ENCODE measurements around the gene RNF225. TPM values are rescaled to one million over a fixed set of nuclear protein-coding genes. Genes with fewer than 3 reads are reported as not detected.

The RNF225 gene
- total and polyA plus RNA-seq, 10 of the 15 experiments (the other 5 are each of a cell fraction or from before 2014, with no cell fraction given), result 0.27 to 0.28 TPM; not detected in 8

DNA sequence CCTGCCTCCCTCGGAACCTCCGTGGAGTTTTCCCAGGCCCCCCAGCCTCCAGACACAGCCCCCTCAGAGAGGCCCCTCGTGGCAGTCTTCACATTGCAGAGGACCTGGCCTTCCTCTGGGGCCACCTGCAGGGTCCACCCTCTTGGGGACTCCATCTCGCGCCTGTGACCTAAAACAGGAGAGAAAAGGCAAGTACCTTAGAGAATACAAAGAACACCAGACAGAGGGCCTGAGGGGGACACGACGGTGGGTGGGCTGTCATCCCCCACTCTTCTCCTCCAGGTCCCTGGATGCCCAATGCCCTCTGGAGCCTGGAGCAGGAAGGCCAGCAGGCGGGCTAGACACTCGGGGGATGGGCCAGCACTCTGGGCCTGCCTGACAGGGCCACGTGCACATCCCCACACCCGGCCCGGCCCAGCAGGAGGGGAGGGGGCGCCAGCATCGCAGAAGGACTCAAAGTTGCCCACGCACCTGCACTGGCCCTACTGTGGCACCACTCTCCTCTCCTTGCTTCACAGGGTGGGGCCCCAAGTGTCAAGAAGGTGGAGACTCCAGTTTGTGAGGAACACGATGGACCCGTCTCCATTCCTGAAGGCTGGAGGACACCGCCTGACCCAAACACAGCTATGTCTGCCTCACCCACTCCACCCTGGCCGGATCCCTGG, 37.8 kb upstream of the RNF225 start (continued):
- no peak for TF ChIP-seq GABPA (IDR thresholded peaks at IDR 0.05; ENCODE audit: low read depth)
- TF ChIP-seq ZSCAN29 (IDR thresholded peaks at IDR 0.05), result no peak
- TF ChIP-seq ZNF207 (IDR thresholded peaks at IDR 0.05; ENCODE audit: borderline replicate concordance), result no peak

DNA sequence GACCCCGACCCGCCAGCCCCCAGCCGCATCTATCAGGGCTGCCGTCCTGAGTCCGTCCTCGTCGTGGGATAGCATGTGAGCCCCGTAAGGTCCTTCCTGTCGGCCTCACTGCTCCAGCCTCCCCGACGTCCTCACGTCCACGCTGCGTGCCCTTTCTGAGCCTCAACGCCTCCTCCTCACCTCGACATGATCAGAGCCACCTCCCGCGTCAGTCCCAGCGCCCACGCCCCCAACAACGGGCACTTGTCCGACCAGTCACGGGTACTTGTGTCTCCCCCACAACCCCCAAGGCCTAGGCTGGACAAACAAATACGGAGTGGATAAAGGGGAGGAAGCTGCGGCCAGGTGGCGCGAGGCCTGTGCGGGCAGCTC, 33.6 kb upstream of the RNF225 start:
- H3K27me3 ChIP-seq (replicated peaks in 1 of 2; ENCODE audit: control insufficient read depth in 2 of 2, insufficient read depth in 2 of 2, low read length in 1 of 2), result no peaks in the 10 kb centered on the region
- TF ChIP-seq EGR1 (IDR thresholded peaks at IDR 0.05; ENCODE audit: borderline replicate concordance in 1 of 2, low read depth in 2 of 2, low read length in 2 of 2), result 0 out of 3 replicates have a peak, but pooled peaks of 1 of the 2 experiments have one; percentile 41
- peak; percentile 9 to 74; a peak in 2 of 4 replicates for TF ChIP-seq SRF (IDR thresholded peaks at IDR 0.05; ENCODE audit: low read depth in 2 of 2, low read length in 2 of 2)
- TF ChIP-seq ZNF687 (IDR thresholded peaks at IDR 0.05), result peak; percentile 41; the same call in 1 of the 2 replicates
- no peak for TF ChIP-seq ZSCAN29 (IDR thresholded peaks at IDR 0.05)
- TF ChIP-seq, protein P1, sequence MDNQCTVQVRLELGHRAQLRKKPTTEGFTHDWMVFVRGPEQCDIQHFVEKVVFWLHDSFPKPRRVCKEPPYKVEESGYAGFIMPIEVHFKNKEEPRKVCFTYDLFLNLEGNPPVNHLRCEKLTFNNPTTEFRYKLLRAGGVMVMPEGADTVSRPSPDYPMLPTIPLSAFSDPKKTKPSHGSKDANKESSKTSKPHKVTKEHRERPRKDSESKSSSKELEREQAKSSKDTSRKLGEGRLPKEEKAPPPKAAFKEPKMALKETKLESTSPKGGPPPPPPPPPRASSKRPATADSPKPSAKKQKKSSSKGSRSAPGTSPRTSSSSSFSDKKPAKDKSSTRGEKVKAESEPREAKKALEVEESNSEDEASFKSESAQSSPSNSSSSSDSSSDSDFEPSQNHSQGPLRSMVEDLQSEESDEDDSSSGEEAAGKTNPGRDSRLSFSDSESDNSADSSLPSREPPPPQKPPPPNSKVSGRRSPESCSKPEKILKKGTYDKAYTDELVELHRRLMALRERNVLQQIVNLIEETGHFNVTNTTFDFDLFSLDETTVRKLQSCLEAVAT (IDR thresholded peaks at IDR 0.05), result no peak
- peak; percentile 19; the same call in 1 of the 2 replicates for TF ChIP-seq HDGF (IDR thresholded peaks at IDR 0.05)
- no peak for TF ChIP-seq HCFC1 (IDR thresholded peaks at IDR 0.05; ENCODE audit: low read length)
- in situ Hi-C loops (cut with MboI) (no loop called here), intact Hi-C loops (cut with micrococcal nuclease; ENCODE audit: unreplicated experiment) (loop anchor here (1.0 to 2.0 kb wide), 2 partner anchors 19 to 35 kb away; partner anchors contain the start of gene ZNF837)
- H3K79me2 ChIP-seq (ENCODE audit: control insufficient read depth, insufficient read depth, low read length), result no peaks in the 10 kb centered on the region
- ChIA-PET POLR2A (interaction anchor here (0.5 to 3.2 kb wide), 9 partner anchors 12 to 137 kb away, joined by 3 to 37 read pairs (median 6); partner anchors contain the start of genes ZNF446 and ZNF837), RAD21 (ENCODE audit: unreplicated experiment) (interaction anchor here (0.5 to 2.3 kb wide), 11 partner anchors 14 to 137 kb away, joined by 3 to 18 read pairs (median 4); partner anchors contain the start of genes ZNF584 and ZNF837), CTCF (interaction anchor here (1.7 to 2.2 kb wide), 4 partner anchors 14 to 179 kb away, joined by 4 to 13 read pairs (median 8); partner anchors contain the start of genes ZBTB45 and ZNF274), SMC1A (ENCODE audit: uncharacterized antibody, unreplicated experiment) (interaction anchor here (0.9 to 2.6 kb wide), 8 partner anchors 14 to 197 kb away, joined by 3 to 17 read pairs (median 4); partner anchors contain the start of genes CHMP2A and ZNF837)
- 23% methylated on average over 28 of the region's 28 CpGs for WGBS (ENCODE audit: insufficient coverage, insufficient replicate concordance, low lambda C conversion rate, missing lambda C conversion rate)
- peak overlapping the region; percentile 89 for H3K9ac ChIP-seq (ENCODE audit: control insufficient read depth, insufficient read depth, low read length)
- peaks cover 14% of the 10 kb centered on the region for H3K4me1 ChIP-seq (ENCODE audit: control insufficient read depth, insufficient read depth, low read length)
- H4K20me1 ChIP-seq (ENCODE audit: control insufficient read depth, insufficient read depth), result no peaks in the 10 kb centered on the region
- peak; percentile 50 for ATAC-seq
- no peak for DNase-seq (ENCODE audit: low read depth, low spot score)
- no peaks in the 10 kb centered on the region for H3K36me3 ChIP-seq (ENCODE audit: control insufficient read depth in 2 of 2, insufficient read depth in 2 of 2, low read length in 1 of 2)
- peak overlapping the region; percentile 81 for H3K4me2 ChIP-seq (ENCODE audit: control insufficient read depth, insufficient read depth)
- H3K4me3 ChIP-seq, result peak overlapping the region; percentile 79
- peak overlapping the region; percentile 86 for H3K27ac ChIP-seq (ENCODE audit: control insufficient read depth, insufficient read depth)
- no TSS peak for BruUV-seq (replicated peaks)
- peak; percentile 66 for FAIRE-seq
- H2AFZ ChIP-seq (ENCODE audit: control insufficient read depth, low read depth, low read length), result peak overlapping the region; percentile 97
- H3K9me3 ChIP-seq (replicated peaks; ENCODE audit: control insufficient read depth, insufficient read depth, low read length), result no peaks in the 10 kb centered on the region
